Glutamatergic neuron (in vitro differentiated cells): ENCODE data around the gene IL22RA2. TPM values are rescaled to one million over a fixed set of nuclear protein-coding genes. Genes with fewer than 3 reads are reported as not detected.

Experiments
- DNase-seq: peaks from one replicate; pipeline ENCODE4 v3.0.0; 2022
- H3K27ac Mint-ChIP-seq: one replicate; pipeline ENCODE4 v1.8.0; 2020; ENCODE audit warnings: mild to moderate bottlenecking, mixed read lengths, inconsistent platforms; ENCODE audit not compliant: unreplicated experiment
- H3K27me3 Mint-ChIP-seq: one replicate; pipeline ENCODE4 v1.8.0; 2020; ENCODE audit warnings: mild to moderate bottlenecking, moderate library complexity, mixed read lengths, inconsistent platforms; ENCODE audit not compliant: unreplicated experiment
- H3K36me3 Mint-ChIP-seq: one replicate; pipeline ENCODE4 v1.8.0; 2020; ENCODE audit warnings: mild to moderate bottlenecking, mixed read lengths, inconsistent platforms; ENCODE audit not compliant: unreplicated experiment
- H3K4me1 Mint-ChIP-seq: one replicate; pipeline ENCODE4 v1.8.0; 2020; ENCODE audit warnings: mild to moderate bottlenecking, low read depth, mixed read lengths, inconsistent platforms; ENCODE audit not compliant: unreplicated experiment
- H3K4me3 Mint-ChIP-seq: one replicate; pipeline ENCODE4 v1.8.0; 2020; ENCODE audit warnings: mild to moderate bottlenecking, mixed read lengths, inconsistent platforms; ENCODE audit not compliant: unreplicated experiment
- H3K9me3 Mint-ChIP-seq: one replicate; pipeline ENCODE4 v1.8.0; 2020; ENCODE audit warnings: mild to moderate bottlenecking, moderate library complexity, mixed read lengths, inconsistent platforms; ENCODE audit not compliant: unreplicated experiment
- total RNA-seq: library from RNA; stranded (reverse); fragmentation: NEBNext Ultra II Directional; extraction: Animal tissue kit (Norgen Biotek cat#: 25700); gene quantifications from one replicate; pipeline ENCODE4 v1.2.1, GENCODE V29; 2021; ENCODE audit not compliant: unreplicated experiment
- TF ChIP-seq, protein P1 (sequence below): fragments of 200-600 bp; sonication (generic); IDR thresholded peaks from one replicate; pipeline ENCODE4 v1.5.0; 2021; ENCODE audit not compliant: partially characterized antibody, unreplicated experiment

The IL22RA2 gene
- total RNA-seq, 1 donor from 2014 or later: not detected

DNA sequence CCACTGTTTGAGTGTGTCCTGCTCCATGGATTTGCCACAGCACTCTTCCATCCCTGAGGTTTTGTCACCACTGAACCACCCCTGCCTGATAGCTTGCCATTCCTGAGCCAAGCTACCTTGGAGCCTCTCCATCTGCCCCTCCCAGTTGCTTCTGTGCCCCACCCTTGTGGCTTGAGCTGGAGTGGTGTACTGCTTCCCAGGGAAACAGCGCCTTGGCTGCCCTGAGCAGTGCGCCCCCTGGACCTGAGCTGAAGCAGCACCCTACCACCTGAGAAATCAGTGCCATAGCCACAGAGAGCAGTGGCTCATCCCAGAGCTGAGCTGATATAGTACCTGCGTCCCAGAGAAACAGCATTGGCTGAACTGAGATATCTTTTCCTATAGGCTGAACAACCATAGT is 40.3 kb downstream of the IL22RA2 start:
- Mint-ChIP-seq H3K27me3 (no peaks in the 10 kb centered on the region), H3K36me3 (peaks cover 7% of the 10 kb centered on the region), H3K4me3 (no peak overlapping the region), H3K9me3 (peaks cover 9% of the 10 kb centered on the region), H3K4me1 (no peaks in the 10 kb centered on the region), H3K27ac (no peak overlapping the region)
- TF ChIP-seq, protein P1, sequence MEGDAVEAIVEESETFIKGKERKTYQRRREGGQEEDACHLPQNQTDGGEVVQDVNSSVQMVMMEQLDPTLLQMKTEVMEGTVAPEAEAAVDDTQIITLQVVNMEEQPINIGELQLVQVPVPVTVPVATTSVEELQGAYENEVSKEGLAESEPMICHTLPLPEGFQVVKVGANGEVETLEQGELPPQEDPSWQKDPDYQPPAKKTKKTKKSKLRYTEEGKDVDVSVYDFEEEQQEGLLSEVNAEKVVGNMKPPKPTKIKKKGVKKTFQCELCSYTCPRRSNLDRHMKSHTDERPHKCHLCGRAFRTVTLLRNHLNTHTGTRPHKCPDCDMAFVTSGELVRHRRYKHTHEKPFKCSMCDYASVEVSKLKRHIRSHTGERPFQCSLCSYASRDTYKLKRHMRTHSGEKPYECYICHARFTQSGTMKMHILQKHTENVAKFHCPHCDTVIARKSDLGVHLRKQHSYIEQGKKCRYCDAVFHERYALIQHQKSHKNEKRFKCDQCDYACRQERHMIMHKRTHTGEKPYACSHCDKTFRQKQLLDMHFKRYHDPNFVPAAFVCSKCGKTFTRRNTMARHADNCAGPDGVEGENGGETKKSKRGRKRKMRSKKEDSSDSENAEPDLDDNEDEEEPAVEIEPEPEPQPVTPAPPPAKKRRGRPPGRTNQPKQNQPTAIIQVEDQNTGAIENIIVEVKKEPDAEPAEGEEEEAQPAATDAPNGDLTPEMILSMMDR: no peak
- no peak for DNase-seq

DNA sequence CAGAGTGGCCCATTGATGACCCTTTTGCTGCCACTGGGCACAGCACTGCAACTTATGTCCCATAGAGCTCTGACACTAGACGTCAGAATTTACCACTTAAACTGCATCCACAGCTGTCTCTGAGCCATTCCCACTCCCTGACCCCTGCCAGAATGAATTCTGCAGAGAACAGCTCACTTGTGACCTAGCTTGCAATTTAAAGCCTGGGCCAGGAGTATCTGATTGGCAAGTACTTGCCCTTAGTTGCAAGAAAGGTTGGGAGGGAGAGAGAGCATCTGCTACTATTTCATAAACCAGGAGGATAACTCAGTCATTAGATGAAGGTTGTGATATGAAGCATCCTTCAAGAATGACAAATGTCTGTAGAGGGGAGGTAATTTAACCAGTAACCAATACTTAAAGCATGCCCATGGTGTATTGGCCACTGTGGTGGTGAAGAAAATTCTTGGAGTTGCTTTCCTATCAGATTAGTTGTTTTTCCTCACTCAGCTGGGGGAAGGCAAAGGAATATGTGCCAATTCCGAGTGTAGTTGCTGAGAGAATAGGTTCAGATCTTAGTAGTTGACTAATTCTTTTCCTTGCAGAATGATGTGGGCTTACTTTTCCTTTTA is 46.5 kb downstream of the IL22RA2 start:
- Mint-ChIP-seq H3K36me3 (no peaks in the 10 kb centered on the region), H3K4me1 (no peaks in the 10 kb centered on the region), H3K27me3 (no peaks in the 10 kb centered on the region), H3K4me3 (no peak overlapping the region), H3K9me3 (peaks cover 4% of the 10 kb centered on the region), H3K27ac (no peak overlapping the region)
- DNase-seq: no peak
- TF ChIP-seq, protein P1: no peak

DNA sequence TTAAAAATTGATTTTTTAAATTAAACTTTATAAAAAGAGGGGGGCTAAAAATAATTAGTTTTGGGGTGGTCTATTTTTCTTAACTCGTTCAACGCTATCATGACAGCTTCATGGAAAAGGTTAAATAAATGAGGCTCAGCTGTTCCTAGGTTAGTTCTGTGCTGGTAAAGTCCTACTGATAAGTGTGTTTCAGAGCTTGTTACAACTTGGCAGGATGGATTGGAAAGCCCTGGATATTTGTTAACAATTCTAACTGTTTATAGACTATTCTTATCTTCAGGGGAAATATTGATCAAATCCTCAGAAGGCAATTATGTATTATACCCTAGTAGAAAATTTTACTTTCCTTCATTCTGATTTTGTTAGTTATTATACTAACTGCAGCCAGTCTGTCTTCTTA is 50.4 kb downstream of the IL22RA2 start:
- Mint-ChIP-seq H3K9me3 (no peaks in the 10 kb centered on the region), H3K27me3 (no peaks in the 10 kb centered on the region), H3K27ac (no peak overlapping the region), H3K36me3 (peaks cover 4% of the 10 kb centered on the region), H3K4me1 (no peaks in the 10 kb centered on the region), H3K4me3 (no peak overlapping the region)
- no peak for DNase-seq
- TF ChIP-seq, protein P1: no peak

DNA sequence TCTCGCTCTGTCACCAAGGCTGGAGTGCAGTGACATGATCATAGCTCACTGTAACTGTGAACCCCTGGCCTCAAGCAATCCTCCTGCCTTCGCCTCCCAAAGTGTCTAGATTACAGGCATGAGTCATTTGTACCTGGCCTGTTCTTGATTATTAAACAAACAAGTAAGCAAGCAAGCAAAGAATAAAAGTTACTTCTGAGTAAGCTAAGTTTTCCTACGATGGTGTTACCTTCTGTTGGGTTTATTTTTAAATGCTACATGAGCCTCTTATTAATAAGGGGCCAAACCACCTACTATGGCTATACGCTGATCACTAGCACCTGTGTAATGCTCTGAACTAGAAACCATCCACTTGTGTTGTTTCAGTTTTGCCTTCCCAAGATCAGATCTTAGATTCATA is 50.8 kb downstream of the IL22RA2 start:
- TF ChIP-seq, protein P1: no peak
- Mint-ChIP-seq H3K4me3 (no peak overlapping the region), H3K27ac (no peak overlapping the region), H3K4me1 (no peaks in the 10 kb centered on the region), H3K9me3 (peaks cover 2% of the 10 kb centered on the region), H3K27me3 (no peaks in the 10 kb centered on the region), H3K36me3 (peaks cover 4% of the 10 kb centered on the region)
- no peak for DNase-seq

DNA sequence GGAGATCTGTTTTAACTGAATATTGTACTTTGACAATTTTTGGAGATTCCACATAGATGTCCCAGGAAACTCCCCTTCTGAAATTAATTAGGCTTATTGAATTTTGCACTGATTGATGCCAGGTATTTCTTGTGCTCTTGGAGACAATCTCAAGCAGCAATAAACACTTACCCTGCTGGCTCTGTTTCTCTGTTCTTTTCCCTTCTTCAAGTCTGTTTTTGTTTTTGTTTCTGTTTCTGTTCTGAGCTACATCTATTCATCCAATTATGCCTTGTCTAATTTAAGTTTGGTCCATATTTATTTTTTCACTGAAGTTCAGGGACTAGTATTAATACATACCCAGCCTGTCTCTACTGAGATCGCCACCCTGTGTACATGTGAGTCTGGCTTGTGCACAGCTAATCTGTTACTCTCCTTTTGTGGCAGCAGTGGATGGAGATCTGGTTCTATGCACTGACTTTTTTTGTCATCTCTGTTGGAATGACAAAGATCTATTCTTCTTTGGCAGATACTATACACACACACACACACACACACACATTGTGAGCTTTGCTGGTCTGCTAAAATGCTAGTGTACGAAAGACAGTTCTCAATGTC is 51.9 kb downstream of the IL22RA2 start:
- Mint-ChIP-seq H3K36me3 (peaks cover 10% of the 10 kb centered on the region), H3K27me3 (peaks cover 2% of the 10 kb centered on the region), H3K4me1 (no peaks in the 10 kb centered on the region), H3K9me3 (peaks cover 2% of the 10 kb centered on the region), H3K4me3 (no peak overlapping the region), H3K27ac (no peak overlapping the region)
- DNase-seq: no peak
- TF ChIP-seq, protein P1: no peak
